Measurements from ENCODE around the gene MPV17.

MPV17 gene

GRCh38 chr2:27264753-27265535, 58.0 kb downstream of the MPV17 start:
- peak; percentile 49 to 55 for DNase-seq (ENCODE audit: low read depth in 1 of 2, low spot score in 1 of 2)
- H3K4me3 ChIP-seq (replicated peaks; ENCODE audit: insufficient read depth, low read length), result peak overlapping the region; percentile 28
- H3K27me3 ChIP-seq (ENCODE audit: insufficient read depth, poor library complexity, severe bottlenecking), result peaks cover 60% of the 10 kb centered on the region
- no peak overlapping the region for H3K27ac ChIP-seq (replicated peaks)
- TF ChIP-seq, protein P1, sequence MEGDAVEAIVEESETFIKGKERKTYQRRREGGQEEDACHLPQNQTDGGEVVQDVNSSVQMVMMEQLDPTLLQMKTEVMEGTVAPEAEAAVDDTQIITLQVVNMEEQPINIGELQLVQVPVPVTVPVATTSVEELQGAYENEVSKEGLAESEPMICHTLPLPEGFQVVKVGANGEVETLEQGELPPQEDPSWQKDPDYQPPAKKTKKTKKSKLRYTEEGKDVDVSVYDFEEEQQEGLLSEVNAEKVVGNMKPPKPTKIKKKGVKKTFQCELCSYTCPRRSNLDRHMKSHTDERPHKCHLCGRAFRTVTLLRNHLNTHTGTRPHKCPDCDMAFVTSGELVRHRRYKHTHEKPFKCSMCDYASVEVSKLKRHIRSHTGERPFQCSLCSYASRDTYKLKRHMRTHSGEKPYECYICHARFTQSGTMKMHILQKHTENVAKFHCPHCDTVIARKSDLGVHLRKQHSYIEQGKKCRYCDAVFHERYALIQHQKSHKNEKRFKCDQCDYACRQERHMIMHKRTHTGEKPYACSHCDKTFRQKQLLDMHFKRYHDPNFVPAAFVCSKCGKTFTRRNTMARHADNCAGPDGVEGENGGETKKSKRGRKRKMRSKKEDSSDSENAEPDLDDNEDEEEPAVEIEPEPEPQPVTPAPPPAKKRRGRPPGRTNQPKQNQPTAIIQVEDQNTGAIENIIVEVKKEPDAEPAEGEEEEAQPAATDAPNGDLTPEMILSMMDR (IDR thresholded peaks at IDR 0.05; ENCODE audit: insufficient read depth, low read length), result peak; percentile 46
- no peak for TF ChIP-seq GABPA (IDR thresholded peaks at IDR 0.05; ENCODE audit: low read depth)

- Histone ChIP-seq H3K27me3 (ENCODE audit: insufficient read depth, poor library complexity, severe bottlenecking) (peaks cover 60% of the 10 kb centered on the region), H3K27ac (replicated peaks) (no peak overlapping the region), H3K4me3 (replicated peaks; ENCODE audit: insufficient read depth, low read length) (peak overlapping the region; percentile 28)
- DNase-seq (ENCODE audit: low read depth in 1 of 2, low spot score in 1 of 2), result no peak
- TF ChIP-seq SPI1 (IDR thresholded peaks at IDR 0.05; ENCODE audit: borderline replicate concordance, low read depth) (no peak), REST (IDR thresholded peaks at IDR 0.05; ENCODE audit: insufficient replicate concordance, low read depth) (no peak)
Observed at GRCh38 chr2:27264253-27264752, 58.6 kb downstream of the MPV17 start.

DNA sequence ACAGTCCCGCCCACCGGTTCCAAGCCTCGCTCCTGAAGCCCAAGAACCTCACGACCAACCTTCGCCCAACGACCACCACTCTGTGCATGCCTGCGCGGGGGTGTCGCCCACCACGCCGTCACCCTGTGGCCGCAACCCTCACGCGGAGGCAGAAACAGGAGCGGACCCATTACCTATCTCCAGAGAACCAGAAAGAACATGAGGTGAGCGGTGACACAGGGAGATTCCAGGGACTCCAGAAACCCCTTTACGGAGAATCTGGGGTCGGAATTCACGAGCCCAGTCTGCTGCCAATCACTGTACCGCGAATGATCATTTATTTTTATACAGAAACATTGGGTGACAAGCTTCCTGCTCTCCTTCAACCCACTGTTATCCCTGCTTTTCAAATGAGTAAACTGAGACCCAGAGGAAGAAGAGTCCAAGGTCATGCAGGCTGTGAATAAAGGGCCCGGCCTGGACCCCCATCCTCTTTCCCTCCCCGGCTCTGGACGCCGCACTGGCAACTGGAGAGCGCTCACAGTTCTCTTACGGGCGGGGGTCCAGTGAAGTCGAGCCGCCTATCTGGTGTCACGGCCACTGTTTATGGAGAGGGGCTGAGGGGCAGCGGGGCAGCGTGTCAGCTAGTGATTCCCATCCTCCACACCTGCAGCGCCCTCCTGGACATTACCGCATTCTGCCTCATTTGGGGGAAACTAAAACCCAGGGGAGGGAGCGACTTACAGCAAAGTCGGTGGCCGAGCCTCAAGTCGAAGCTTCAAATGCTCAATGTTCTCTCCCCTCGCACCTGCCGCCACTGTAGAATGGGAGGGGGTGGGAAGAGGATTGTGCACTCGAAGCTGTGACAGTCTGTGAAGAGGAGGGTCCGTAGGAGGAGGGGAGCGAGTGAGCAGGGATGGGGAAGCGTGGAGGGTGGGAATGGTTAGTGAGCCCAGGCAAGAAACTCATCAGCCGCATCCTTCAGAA, 59.3 kb downstream of the MPV17 start:
- peak overlapping the region; percentile 39 for H3K4me3 ChIP-seq (replicated peaks; ENCODE audit: insufficient read depth, low read length)
- no peak overlapping the region for H3K27ac ChIP-seq (replicated peaks)
- no peak for TF ChIP-seq REST (IDR thresholded peaks at IDR 0.05; ENCODE audit: insufficient replicate concordance, low read depth)
- DNase-seq (ENCODE audit: low read depth in 1 of 2, low spot score in 1 of 2), result no peak
- H3K27me3 ChIP-seq (ENCODE audit: insufficient read depth, poor library complexity, severe bottlenecking), result peaks cover 60% of the 10 kb centered on the region

DNA sequence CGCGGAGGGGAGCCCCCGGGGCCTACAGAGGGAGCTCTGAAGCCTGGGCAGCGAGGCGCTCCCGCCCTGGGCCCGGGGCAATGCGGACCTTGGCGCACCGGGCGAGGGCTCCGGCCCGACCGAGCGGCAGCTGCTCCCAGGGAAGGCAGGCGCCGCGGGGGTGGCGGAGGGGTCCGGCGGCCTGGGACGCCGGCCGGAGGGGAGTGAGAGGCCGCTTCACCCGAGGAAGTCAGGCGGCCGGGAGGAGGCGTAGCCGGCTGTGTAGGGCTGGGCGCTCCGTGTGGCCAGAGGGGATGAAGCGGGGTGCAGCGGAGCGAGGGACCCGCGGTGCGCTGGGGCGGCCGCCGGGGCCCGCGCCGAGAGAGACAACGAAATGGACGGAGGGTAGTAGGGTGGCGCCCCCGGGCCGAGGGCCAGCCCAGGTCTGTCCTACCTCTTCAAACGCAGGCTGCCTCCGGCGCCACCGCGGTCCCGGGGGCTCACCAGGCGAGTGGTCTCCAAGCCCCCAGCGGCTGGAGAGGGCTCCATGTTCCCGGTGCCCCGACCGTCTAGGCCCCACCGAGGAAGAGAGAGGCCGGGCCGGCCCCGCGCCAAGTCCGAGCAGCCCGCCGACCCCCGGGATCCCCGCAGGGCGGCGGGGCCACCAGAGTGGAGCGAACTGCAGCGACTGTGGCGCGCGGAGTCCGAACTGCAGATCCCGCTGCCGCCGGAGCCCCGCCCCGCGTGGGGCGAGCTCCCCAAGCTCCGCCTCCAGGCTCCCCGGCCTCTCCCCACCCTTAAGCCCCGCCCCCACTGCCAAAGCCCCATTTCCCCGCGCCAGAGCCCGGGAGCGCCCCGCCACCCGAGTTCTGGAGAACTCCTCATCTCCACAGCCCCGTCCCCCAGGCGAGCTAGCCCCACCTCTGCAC, 60.3 kb downstream of the MPV17 start, which contains the start of gene SLC30A3:
TSS of gene SLC30A3 (minus strand) at position 669 of the 908 bp plus-strand sequence. CDS start at position 528, 141 bp downstream.
- Histone ChIP-seq H3K27me3 (ENCODE audit: insufficient read depth, poor library complexity, severe bottlenecking) (peaks cover 60% of the 10 kb centered on the region), H3K4me3 (replicated peaks; ENCODE audit: insufficient read depth, low read length) (peak within 1 kb of the TSS; percentile 39), H3K27ac (replicated peaks) (no peak within 1 kb of the TSS)
- TF ChIP-seq POLR2AphosphoS5 (IDR thresholded peaks at IDR 0.05; ENCODE audit: low read depth) (no peak), SPI1 (IDR thresholded peaks at IDR 0.05; ENCODE audit: borderline replicate concordance, low read depth) (no peak), GABPA (IDR thresholded peaks at IDR 0.05; ENCODE audit: low read depth) (no peak), REST (IDR thresholded peaks at IDR 0.05; ENCODE audit: insufficient replicate concordance, low read depth) (no peak)
- TF ChIP-seq, protein P1 (IDR thresholded peaks at IDR 0.05; ENCODE audit: insufficient read depth, low read length), result no peak
- DNase-seq (ENCODE audit: low read depth in 1 of 2, low spot score in 1 of 2), result peak in 1 of 2 experiments; percentile 26

Measured in HL-60 (cell line).